ENCODE data around the gene ATCAY.

The ATCAY gene

GRCh38 chr19:3860499-3860898 lies 20.0 kb upstream of the ATCAY start:
- Histone ChIP-seq H3K4me3 (ENCODE audit: low read length, poor library complexity, severe bottlenecking) (no peak overlapping the region), H3K9me2 (replicated peaks; ENCODE audit: low read depth, low read length) (no peaks in the 10 kb centered on the region), H3K9me3 (ENCODE audit: insufficient read depth, low read depth, low read length) (no peaks in the 10 kb centered on the region)

GRCh38 chr19:3862826-3863500 lies 17.5 kb upstream of the ATCAY start:
- H3K27me3 ChIP-seq (ENCODE audit: insufficient read depth, low read length, poor library complexity, severe bottlenecking), result no peaks in the 10 kb centered on the region
- no peak overlapping the region for H2AFZ ChIP-seq (ENCODE audit: low read length)
- H3K9me3 ChIP-seq (ENCODE audit: insufficient read depth, low read depth, low read length), result no peaks in the 10 kb centered on the region
- H3K79me2 ChIP-seq (ENCODE audit: insufficient read depth, low read length), result no peaks in the 10 kb centered on the region
- TF ChIP-seq CTCF (conservative IDR thresholded peaks at IDR 0.05; ENCODE audit: low read length) (no peak), EZH2phosphoT487 (IDR thresholded peaks at IDR 0.05; ENCODE audit: borderline replicate concordance) (no peak)
- H3K9me2 ChIP-seq (replicated peaks; ENCODE audit: low read depth, low read length), result no peaks in the 10 kb centered on the region
- no peak overlapping the region for H3K4me3 ChIP-seq (ENCODE audit: low read length, poor library complexity, severe bottlenecking)
- no peaks in the 10 kb centered on the region for H4K20me1 ChIP-seq (ENCODE audit: insufficient read depth, low read length, poor library complexity, severe bottlenecking)
- H3K4me1 ChIP-seq (ENCODE audit: insufficient read depth, low read length, poor library complexity, severe bottlenecking), result no peaks in the 10 kb centered on the region
- H3K4me2 ChIP-seq (ENCODE audit: low read depth, low read length, poor library complexity, severe bottlenecking), result no peak overlapping the region
- H3F3A ChIP-seq (ENCODE audit: low read depth), result no peaks in the 10 kb centered on the region
- no peak overlapping the region for H3K9ac ChIP-seq (ENCODE audit: low read depth, low read length, poor library complexity, severe bottlenecking)
- H3K36me3 ChIP-seq (ENCODE audit: insufficient read depth, low read length), result no peaks in the 10 kb centered on the region

More at GRCh38 chr19:3860499-3860898, 20.0 kb upstream of the ATCAY start:
- TF ChIP-seq EZH2phosphoT487 (IDR thresholded peaks at IDR 0.05; ENCODE audit: borderline replicate concordance) (no peak), CTCF (conservative IDR thresholded peaks at IDR 0.05; ENCODE audit: low read length) (no peak)
- H4K20me1 ChIP-seq (ENCODE audit: insufficient read depth, low read length, poor library complexity, severe bottlenecking), result no peaks in the 10 kb centered on the region
- no peaks in the 10 kb centered on the region for H3K36me3 ChIP-seq (ENCODE audit: insufficient read depth, low read length)
- H3K4me1 ChIP-seq (ENCODE audit: insufficient read depth, low read length, poor library complexity, severe bottlenecking), result no peaks in the 10 kb centered on the region
- H3F3A ChIP-seq (ENCODE audit: low read depth), result no peaks in the 10 kb centered on the region
- H2AFZ ChIP-seq (ENCODE audit: low read length), result no peak overlapping the region
- H3K79me2 ChIP-seq (ENCODE audit: insufficient read depth, low read length), result no peaks in the 10 kb centered on the region
- H3K27me3 ChIP-seq (ENCODE audit: insufficient read depth, low read length, poor library complexity, severe bottlenecking), result no peaks in the 10 kb centered on the region
- no peak overlapping the region for H3K4me2 ChIP-seq (ENCODE audit: low read depth, low read length, poor library complexity, severe bottlenecking)
- H3K9ac ChIP-seq (ENCODE audit: low read depth, low read length, poor library complexity, severe bottlenecking), result no peak overlapping the region

- Histone ChIP-seq H3K9me2 (replicated peaks; ENCODE audit: low read depth, low read length) (no peaks in the 10 kb centered on the region), H3K9me3 (ENCODE audit: insufficient read depth, low read depth, low read length) (no peaks in the 10 kb centered on the region), H3K4me2 (ENCODE audit: low read depth, low read length, poor library complexity, severe bottlenecking) (no peak overlapping the region), H3K27me3 (ENCODE audit: insufficient read depth, low read length, poor library complexity, severe bottlenecking) (no peaks in the 10 kb centered on the region), H4K20me1 (ENCODE audit: insufficient read depth, low read length, poor library complexity, severe bottlenecking) (no peaks in the 10 kb centered on the region), H3K36me3 (ENCODE audit: insufficient read depth, low read length) (no peaks in the 10 kb centered on the region), H2AFZ (ENCODE audit: low read length) (no peak overlapping the region), H3K4me3 (ENCODE audit: low read length, poor library complexity, severe bottlenecking) (no peak overlapping the region), H3K79me2 (ENCODE audit: insufficient read depth, low read length) (no peaks in the 10 kb centered on the region), H3K9ac (ENCODE audit: low read depth, low read length, poor library complexity, severe bottlenecking) (no peak overlapping the region), H3K4me1 (ENCODE audit: insufficient read depth, low read length, poor library complexity, severe bottlenecking) (no peaks in the 10 kb centered on the region), H3F3A (ENCODE audit: low read depth) (no peaks in the 10 kb centered on the region)
- TF ChIP-seq EZH2phosphoT487 (IDR thresholded peaks at IDR 0.05; ENCODE audit: borderline replicate concordance), result no peak
- TF ChIP-seq CTCF (conservative IDR thresholded peaks at IDR 0.05; ENCODE audit: low read length), result no peak
Measured at GRCh38 chr19:3863648-3864047, 16.8 kb upstream of the ATCAY start.
